Measurements from ENCODE around the gene MAP4K4.
A peak's percentile ranks its signal among the peaks of the same experiment; 100 is the strongest.

The MAP4K4 gene

DNA sequence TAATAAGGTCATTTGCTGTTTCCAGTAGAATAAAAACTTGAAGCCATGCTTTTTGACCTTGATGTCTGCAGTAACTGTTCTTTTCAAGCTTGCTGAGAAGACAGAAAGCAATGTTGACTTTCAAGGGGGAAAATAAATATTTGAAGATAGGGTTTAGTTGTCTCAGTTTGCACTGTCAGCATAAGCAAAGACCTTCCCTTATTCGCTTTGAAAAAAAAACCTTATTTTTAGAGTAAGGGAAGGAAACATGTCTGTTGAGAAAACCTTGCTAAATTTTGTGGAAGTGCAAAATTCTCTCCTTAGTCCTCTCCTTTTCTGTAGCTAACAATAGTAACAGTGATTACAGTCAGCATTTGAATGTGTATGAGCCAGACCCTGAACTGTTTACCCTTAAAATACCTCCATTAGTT is 43.1 kb downstream of the MAP4K4 start:
- TF ChIP-seq, protein P1, sequence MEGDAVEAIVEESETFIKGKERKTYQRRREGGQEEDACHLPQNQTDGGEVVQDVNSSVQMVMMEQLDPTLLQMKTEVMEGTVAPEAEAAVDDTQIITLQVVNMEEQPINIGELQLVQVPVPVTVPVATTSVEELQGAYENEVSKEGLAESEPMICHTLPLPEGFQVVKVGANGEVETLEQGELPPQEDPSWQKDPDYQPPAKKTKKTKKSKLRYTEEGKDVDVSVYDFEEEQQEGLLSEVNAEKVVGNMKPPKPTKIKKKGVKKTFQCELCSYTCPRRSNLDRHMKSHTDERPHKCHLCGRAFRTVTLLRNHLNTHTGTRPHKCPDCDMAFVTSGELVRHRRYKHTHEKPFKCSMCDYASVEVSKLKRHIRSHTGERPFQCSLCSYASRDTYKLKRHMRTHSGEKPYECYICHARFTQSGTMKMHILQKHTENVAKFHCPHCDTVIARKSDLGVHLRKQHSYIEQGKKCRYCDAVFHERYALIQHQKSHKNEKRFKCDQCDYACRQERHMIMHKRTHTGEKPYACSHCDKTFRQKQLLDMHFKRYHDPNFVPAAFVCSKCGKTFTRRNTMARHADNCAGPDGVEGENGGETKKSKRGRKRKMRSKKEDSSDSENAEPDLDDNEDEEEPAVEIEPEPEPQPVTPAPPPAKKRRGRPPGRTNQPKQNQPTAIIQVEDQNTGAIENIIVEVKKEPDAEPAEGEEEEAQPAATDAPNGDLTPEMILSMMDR (conservative IDR thresholded peaks at IDR 0.05; ENCODE audit: control insufficient read depth, insufficient read depth, low read depth, low read length) = no peak
- H3K4me3 ChIP-seq (ENCODE audit: control insufficient read depth, low read depth, low read length) = no peak overlapping the region
- no peak for DNase-seq (ENCODE audit: low read depth)

DNA sequence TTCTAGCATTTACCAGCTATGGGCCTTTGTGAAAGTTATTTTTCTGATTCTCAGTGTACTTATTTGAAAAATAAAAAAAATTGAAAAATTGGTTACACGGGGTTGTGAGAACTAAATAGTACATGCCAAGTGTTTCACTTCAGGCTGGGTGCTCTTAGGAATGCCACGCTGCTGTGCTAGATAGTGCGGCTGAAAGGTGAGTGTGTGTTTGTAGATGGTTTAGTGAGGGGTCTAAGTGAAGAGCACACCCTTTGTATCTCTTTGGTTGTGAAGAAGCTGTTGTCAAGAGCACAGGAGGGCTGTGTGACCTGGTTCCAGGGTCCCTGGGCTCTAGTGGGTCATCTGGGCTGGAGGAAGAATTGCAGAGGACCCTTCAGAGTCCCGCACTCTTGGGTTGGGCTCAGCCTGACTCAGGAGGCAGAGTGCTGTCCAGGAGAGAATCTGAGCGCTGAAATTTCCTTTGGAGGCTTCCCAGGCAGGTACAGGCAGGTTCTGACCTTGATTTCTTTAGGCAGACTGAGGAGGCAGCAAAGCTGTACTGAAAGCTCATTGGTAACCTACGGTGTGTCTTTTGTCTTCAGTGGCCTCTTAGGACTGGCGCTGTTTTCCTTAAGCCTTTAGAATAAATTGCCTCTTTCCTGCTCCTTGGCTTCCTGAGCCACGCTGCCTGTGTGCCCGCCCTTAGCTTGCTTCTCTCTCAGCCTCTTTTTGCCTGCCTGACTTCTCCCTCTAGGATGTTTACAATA is 44.4 kb downstream of the MAP4K4 start:
- no peak overlapping the region for H3K4me3 ChIP-seq (ENCODE audit: control insufficient read depth, low read depth, low read length)
- DNase-seq (ENCODE audit: low read depth) = no peak
- TF ChIP-seq, protein P1 (conservative IDR thresholded peaks at IDR 0.05; ENCODE audit: control insufficient read depth, insufficient read depth, low read depth, low read length) = no peak

DNA sequence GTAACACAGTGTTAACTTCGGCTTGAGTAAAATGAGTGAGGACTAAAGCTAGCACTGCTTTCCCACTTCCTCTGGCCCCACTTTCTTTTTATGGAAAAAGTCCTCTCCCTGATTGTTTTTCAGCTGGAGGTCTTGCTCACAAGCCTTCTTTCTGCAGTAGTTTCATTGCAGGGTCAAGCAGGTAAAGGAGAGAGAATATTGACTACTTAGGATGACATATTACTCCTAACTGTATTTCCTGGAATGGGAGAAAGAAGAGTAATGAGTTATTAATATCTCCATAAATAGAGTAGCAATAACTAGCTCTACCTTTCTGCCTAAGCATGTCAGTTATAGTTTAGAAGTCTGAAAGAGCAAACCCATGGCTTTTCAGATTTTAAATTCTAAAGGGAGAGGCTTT is 45.0 kb downstream of the MAP4K4 start:
- TF ChIP-seq, protein P1 (conservative IDR thresholded peaks at IDR 0.05; ENCODE audit: control insufficient read depth, insufficient read depth, low read depth, low read length) = no peak
- no peak overlapping the region for H3K4me3 ChIP-seq (ENCODE audit: control insufficient read depth, low read depth, low read length)
- no peak for DNase-seq (ENCODE audit: low read depth)

DNA sequence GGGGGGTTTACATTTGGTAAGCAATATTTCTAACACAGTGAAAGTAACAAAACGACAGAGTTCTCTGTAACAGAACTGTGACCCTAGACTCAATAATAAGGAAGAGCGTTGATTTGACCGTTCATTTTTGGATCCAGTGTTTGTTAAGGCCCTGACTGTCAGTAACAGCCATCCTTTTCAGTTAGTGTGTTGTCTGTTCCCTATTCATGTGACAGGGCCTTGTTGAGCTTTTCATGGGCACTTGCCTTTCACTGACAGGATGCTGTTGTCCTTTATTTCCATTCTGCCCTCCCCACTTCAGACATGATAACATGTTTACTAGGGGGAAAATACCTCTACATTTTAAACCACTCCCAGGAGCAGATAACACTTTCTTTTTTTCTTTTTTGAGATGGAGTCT is 45.8 kb downstream of the MAP4K4 start:
- DNase-seq (ENCODE audit: low read depth) = no peak
- TF ChIP-seq, protein P1 (conservative IDR thresholded peaks at IDR 0.05; ENCODE audit: control insufficient read depth, insufficient read depth, low read depth, low read length) = no peak
- no peak overlapping the region for H3K4me3 ChIP-seq (ENCODE audit: control insufficient read depth, low read depth, low read length)

DNA sequence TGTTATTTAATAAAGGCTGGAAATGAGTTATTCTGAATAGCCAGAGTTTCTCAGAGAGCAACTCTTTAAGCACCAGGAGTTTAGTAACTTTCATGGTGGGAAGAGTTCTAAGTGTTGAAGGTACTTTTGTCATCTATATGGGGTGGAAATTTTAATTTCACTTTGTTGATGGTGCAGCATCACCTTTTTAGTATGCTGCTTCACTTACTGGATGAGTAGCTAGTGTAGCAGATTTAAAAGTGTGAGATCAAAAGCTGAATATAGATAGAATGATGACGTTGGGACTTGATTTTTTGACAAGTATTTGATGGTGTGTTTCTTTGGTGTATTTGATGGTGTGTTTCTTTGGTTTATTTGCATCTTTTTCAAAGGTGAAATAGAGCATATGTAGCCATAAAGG is 47.3 kb downstream of the MAP4K4 start:
- no peak overlapping the region for H3K4me3 ChIP-seq (ENCODE audit: control insufficient read depth, low read depth, low read length)
- TF ChIP-seq, protein P1 (conservative IDR thresholded peaks at IDR 0.05; ENCODE audit: control insufficient read depth, insufficient read depth, low read depth, low read length) = no peak
- no peak for DNase-seq (ENCODE audit: low read depth)

DNA sequence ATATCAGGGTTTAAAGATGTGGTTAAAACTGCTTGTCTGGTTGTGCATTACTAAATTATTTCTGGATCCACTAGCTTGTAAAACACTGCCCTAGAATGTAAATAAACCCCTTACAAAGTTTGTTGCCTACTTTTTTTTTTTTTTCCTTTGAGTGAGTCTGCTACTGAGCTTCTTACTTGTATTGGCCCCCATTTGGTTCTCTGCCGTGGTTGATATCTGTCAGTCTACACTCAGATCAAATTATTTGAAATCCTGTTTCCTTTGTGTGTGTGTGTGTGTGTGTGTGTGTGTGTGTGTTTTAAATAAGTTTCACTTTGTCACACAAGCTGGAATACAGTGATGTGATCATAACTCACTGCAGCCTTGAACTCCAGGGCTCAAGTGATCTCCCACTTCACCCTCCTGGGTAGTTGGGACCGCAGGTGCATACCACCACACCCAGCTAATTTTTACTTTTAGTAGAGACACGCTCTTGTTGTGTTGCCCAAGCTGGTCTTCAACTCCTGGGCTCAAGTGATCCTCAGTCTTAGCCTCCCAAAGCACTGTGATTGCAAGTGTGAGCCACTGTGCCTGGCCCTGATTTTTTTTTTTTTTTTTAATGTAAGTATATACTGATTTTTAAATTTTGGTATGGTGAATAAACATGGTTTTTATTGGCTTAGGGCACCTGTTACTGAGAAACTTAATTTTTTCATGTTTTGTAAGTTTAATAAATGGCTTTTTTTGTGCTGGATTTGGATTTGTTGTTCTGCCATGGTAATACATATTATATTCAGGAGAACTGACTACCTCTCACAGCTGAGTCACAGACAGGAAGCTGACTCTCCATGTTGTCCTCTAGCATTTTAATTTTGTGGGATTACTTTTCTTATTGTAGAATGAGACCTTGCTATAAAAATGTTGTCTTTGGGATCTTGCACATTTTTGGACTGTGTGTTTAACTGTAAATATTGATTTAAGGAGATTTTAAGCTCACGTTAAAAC is 48.5 kb downstream of the MAP4K4 start:
- DNase-seq (ENCODE audit: low read depth) = peak; percentile 77
- no peak overlapping the region for H3K4me3 ChIP-seq (ENCODE audit: control insufficient read depth, low read depth, low read length)
- TF ChIP-seq, protein P1 (conservative IDR thresholded peaks at IDR 0.05; ENCODE audit: control insufficient read depth, insufficient read depth, low read depth, low read length) = no peak

Measured in fibroblast of mammary gland (primary cell).